ENCODE measurements around the gene DPP6. TPM values are rescaled to one million over a fixed set of nuclear protein-coding genes. Genes with fewer than 3 reads are reported as not detected.

DPP6 gene
- total RNA-seq, 2 experiments from 2014 or later, result not detected

GRCh38 chr7:154324196-154324595 lies 272.0 kb downstream of the DPP6 start:
- Mint-ChIP-seq H3K36me3 (ENCODE audit: low read depth) (no peaks in the 10 kb centered on the region), H3K4me1 (no peaks in the 10 kb centered on the region), H3K9me3 (peaks cover 14% of the 10 kb centered on the region), H3K27me3 (no peaks in the 10 kb centered on the region), H3K4me3 (no peak overlapping the region), H3K27ac (no peak overlapping the region)
- CTCF ChIA-PET, result no interaction called here
- POLR2A ChIA-PET, result no interaction called here
- no peak for DNase-seq

GRCh38 chr7:154326421-154326820 lies 274.2 kb downstream of the DPP6 start:
- Mint-ChIP-seq H3K27me3 (no peaks in the 10 kb centered on the region), H3K4me3 (no peak overlapping the region), H3K4me1 (no peaks in the 10 kb centered on the region), H3K27ac (no peak overlapping the region), H3K9me3 (peaks cover 18% of the 10 kb centered on the region), H3K36me3 (ENCODE audit: low read depth) (no peaks in the 10 kb centered on the region)
- CTCF ChIA-PET, result no interaction called here
- DNase-seq, result no peak
- POLR2A ChIA-PET, result no interaction called here

- ChIA-PET POLR2A (no interaction called here), CTCF (no interaction called here)
- H3K27me3 Mint-ChIP-seq, result no peaks in the 10 kb centered on the region
- no peak overlapping the region for H3K27ac Mint-ChIP-seq
- peaks cover 14% of the 10 kb centered on the region for H3K9me3 Mint-ChIP-seq
- H3K36me3 Mint-ChIP-seq (ENCODE audit: low read depth), result no peaks in the 10 kb centered on the region
- no peak overlapping the region for H3K4me3 Mint-ChIP-seq
- no peak for DNase-seq
- no peaks in the 10 kb centered on the region for H3K4me1 Mint-ChIP-seq
These were observed 278.1 kb downstream of the DPP6 start for GRCh38 chr7:154330318-154330717.

GRCh38 chr7:154332811-154333580 lies 280.8 kb downstream of the DPP6 start:
- Mint-ChIP-seq H3K9me3 (peaks cover 17% of the 10 kb centered on the region), H3K4me3 (no peak overlapping the region), H3K36me3 (ENCODE audit: low read depth) (no peaks in the 10 kb centered on the region), H3K27me3 (no peaks in the 10 kb centered on the region), H3K4me1 (no peaks in the 10 kb centered on the region), H3K27ac (no peak overlapping the region)
- ChIA-PET POLR2A (no interaction called here), CTCF (no interaction called here)
- DNase-seq, result no peak

GRCh38 chr7:154336295-154336694 lies 284.1 kb downstream of the DPP6 start:
- Mint-ChIP-seq H3K27me3 (no peaks in the 10 kb centered on the region), H3K9me3 (peaks cover 9% of the 10 kb centered on the region), H3K4me3 (no peak overlapping the region), H3K4me1 (no peaks in the 10 kb centered on the region), H3K36me3 (ENCODE audit: low read depth) (no peaks in the 10 kb centered on the region), H3K27ac (no peak overlapping the region)
- no peak for DNase-seq
- ChIA-PET POLR2A (no interaction called here), CTCF (no interaction called here)

GRCh38 chr7:154338701-154339506 lies 286.7 kb downstream of the DPP6 start:
- no peak overlapping the region for H3K27ac Mint-ChIP-seq
- ChIA-PET POLR2A (no interaction called here), CTCF (no interaction called here)
- H3K4me3 Mint-ChIP-seq, result no peak overlapping the region
- DNase-seq, result no peak
- H3K27me3 Mint-ChIP-seq, result no peaks in the 10 kb centered on the region
- no peaks in the 10 kb centered on the region for H3K4me1 Mint-ChIP-seq
- no peaks in the 10 kb centered on the region for H3K36me3 Mint-ChIP-seq (ENCODE audit: low read depth)
- peaks cover 9% of the 10 kb centered on the region for H3K9me3 Mint-ChIP-seq

- CTCF ChIA-PET, result no interaction called here
- no peaks in the 10 kb centered on the region for H3K4me1 Mint-ChIP-seq
- peaks cover 7% of the 10 kb centered on the region for H3K9me3 Mint-ChIP-seq
- H3K27ac Mint-ChIP-seq, result no peak overlapping the region
- no peak overlapping the region for H3K4me3 Mint-ChIP-seq
- DNase-seq, result no peak
- no peaks in the 10 kb centered on the region for H3K36me3 Mint-ChIP-seq (ENCODE audit: low read depth)
- POLR2A ChIA-PET, result no interaction called here
- H3K27me3 Mint-ChIP-seq, result no peaks in the 10 kb centered on the region
These were observed 290.9 kb downstream of the DPP6 start for GRCh38 chr7:154342971-154343633.

- H3K36me3 Mint-ChIP-seq (ENCODE audit: low read depth), result no peaks in the 10 kb centered on the region
- no peak overlapping the region for H3K4me3 Mint-ChIP-seq
- H3K27me3 Mint-ChIP-seq, result no peaks in the 10 kb centered on the region
- H3K27ac Mint-ChIP-seq, result no peak overlapping the region
- H3K9me3 Mint-ChIP-seq, result peaks cover 7% of the 10 kb centered on the region
- no peak for DNase-seq
- H3K4me1 Mint-ChIP-seq, result no peaks in the 10 kb centered on the region
- ChIA-PET POLR2A (no interaction called here), CTCF (no interaction called here)
These were observed 291.7 kb downstream of the DPP6 start for GRCh38 chr7:154343778-154344412.

- H3K4me1 Mint-ChIP-seq, result no peaks in the 10 kb centered on the region
- DNase-seq, result no peak
- no peaks in the 10 kb centered on the region for H3K27me3 Mint-ChIP-seq
- H3K4me3 Mint-ChIP-seq, result no peak overlapping the region
- POLR2A ChIA-PET, result no interaction called here
- no peaks in the 10 kb centered on the region for H3K36me3 Mint-ChIP-seq (ENCODE audit: low read depth)
- peaks cover 10% of the 10 kb centered on the region for H3K9me3 Mint-ChIP-seq
- CTCF ChIA-PET, result no interaction called here
- no peak overlapping the region for H3K27ac Mint-ChIP-seq
These were observed 292.9 kb downstream of the DPP6 start for GRCh38 chr7:154345093-154345492.

- Mint-ChIP-seq H3K36me3 (ENCODE audit: low read depth) (no peaks in the 10 kb centered on the region), H3K4me1 (no peaks in the 10 kb centered on the region), H3K4me3 (no peak overlapping the region), H3K9me3 (peaks cover 10% of the 10 kb centered on the region), H3K27me3 (no peaks in the 10 kb centered on the region), H3K27ac (no peak overlapping the region)
- POLR2A ChIA-PET, result no interaction called here
- DNase-seq, result no peak
- CTCF ChIA-PET, result no interaction called here
These were observed 295.6 kb downstream of the DPP6 start for GRCh38 chr7:154347700-154348266.

- no peak overlapping the region for H3K27ac Mint-ChIP-seq
- no peak overlapping the region for H3K4me3 Mint-ChIP-seq
- ChIA-PET POLR2A (interaction anchor here (0.6 kb wide), 1 partner anchor 20 kb away, joined by 4 read pairs; no protein-coding TSS in a partner anchor), CTCF (interaction anchor here (0.6 kb wide), 1 partner anchor 459 kb away, joined by 3 read pairs; no protein-coding TSS in a partner anchor)
- no peaks in the 10 kb centered on the region for H3K27me3 Mint-ChIP-seq
- H3K4me1 Mint-ChIP-seq, result no peaks in the 10 kb centered on the region
- no peak for DNase-seq
- H3K36me3 Mint-ChIP-seq (ENCODE audit: low read depth), result no peaks in the 10 kb centered on the region
- H3K9me3 Mint-ChIP-seq, result peaks cover 5% of the 10 kb centered on the region
These were observed 298.7 kb downstream of the DPP6 start for GRCh38 chr7:154350892-154351291.

- no peaks in the 10 kb centered on the region for H3K27me3 Mint-ChIP-seq
- no peak overlapping the region for H3K4me3 Mint-ChIP-seq
- peaks cover 3% of the 10 kb centered on the region for H3K9me3 Mint-ChIP-seq
- H3K4me1 Mint-ChIP-seq, result no peaks in the 10 kb centered on the region
- no peak overlapping the region for H3K27ac Mint-ChIP-seq
- no peak for DNase-seq
- ChIA-PET POLR2A (interaction anchor here (0.6 kb wide), 1 partner anchor 113 kb away, joined by 3 read pairs; no protein-coding TSS in a partner anchor), CTCF (no interaction called here)
- no peaks in the 10 kb centered on the region for H3K36me3 Mint-ChIP-seq (ENCODE audit: low read depth)
These were observed 301.2 kb downstream of the DPP6 start for GRCh38 chr7:154353355-154353767.

- H3K9me3 Mint-ChIP-seq, result peaks cover 14% of the 10 kb centered on the region
- CTCF ChIA-PET, result no interaction called here
- H3K4me3 Mint-ChIP-seq, result no peak overlapping the region
- H3K27me3 Mint-ChIP-seq, result no peaks in the 10 kb centered on the region
- POLR2A ChIA-PET, result no interaction called here
- no peaks in the 10 kb centered on the region for H3K36me3 Mint-ChIP-seq (ENCODE audit: low read depth)
- no peak for DNase-seq
- H3K27ac Mint-ChIP-seq, result no peak overlapping the region
- no peaks in the 10 kb centered on the region for H3K4me1 Mint-ChIP-seq
These were observed 312.0 kb downstream of the DPP6 start for GRCh38 chr7:154364170-154364569.

All from activated CD4-positive, alpha-beta T cell treated with anti-CD3 and anti-CD28 coated beads, Interleukin-2, amount 10 ng/mL, durations not matched to agents 7 days and 5 days (primary cell).